Measurements from ENCODE around the gene UBE3C.
A peak's percentile ranks its signal among the peaks of the same experiment; 100 is the strongest.

UBE3C gene

DNA sequence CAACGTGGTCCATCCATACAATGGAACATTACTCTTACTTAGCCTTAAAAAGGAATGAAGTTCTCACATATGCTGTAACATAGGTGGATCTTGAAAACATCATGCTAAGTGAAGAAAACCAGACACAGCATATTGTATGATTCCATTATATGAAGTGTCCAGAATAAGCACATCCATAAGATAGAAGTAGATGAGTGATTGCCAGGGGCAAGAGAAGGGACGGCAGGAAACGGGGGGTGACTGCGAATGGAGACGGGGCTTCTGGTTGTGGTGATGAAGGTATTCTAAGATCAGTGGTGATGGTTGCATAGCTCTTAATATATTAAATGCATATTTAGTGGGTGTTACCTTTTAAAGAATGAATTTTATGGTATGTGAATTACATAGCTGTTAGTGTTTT lies 29.8 kb downstream of the UBE3C start:
- Mint-ChIP-seq H3K36me3 (peaks cover 33% of the 10 kb centered on the region), H3K27me3 (no peaks in the 10 kb centered on the region), H3K4me3 (no peak overlapping the region), H3K4me1 (peaks cover 2% of the 10 kb centered on the region), H3K27ac (no peak overlapping the region), H3K9me3 (peaks cover 5% of the 10 kb centered on the region)
- ATAC-seq (ENCODE audit: low read depth) (no peak), DNase-seq (ENCODE audit: low spot score in 2 of 2) (no peak)

- H3K4me3 Mint-ChIP-seq: no peak overlapping the region
- ATAC-seq (ENCODE audit: low read depth) (no peak), DNase-seq (ENCODE audit: low spot score in 2 of 2) (no peak)
- H3K27ac Mint-ChIP-seq: no peak overlapping the region
- H3K9me3 Mint-ChIP-seq: no peaks in the 10 kb centered on the region
- H3K4me1 Mint-ChIP-seq: no peaks in the 10 kb centered on the region
- H3K27me3 Mint-ChIP-seq: no peaks in the 10 kb centered on the region
- peaks cover 7% of the 10 kb centered on the region for H3K36me3 Mint-ChIP-seq
These were observed 38.0 kb downstream of the UBE3C start for GRCh38 chr7:157176771-157177170.

DNA sequence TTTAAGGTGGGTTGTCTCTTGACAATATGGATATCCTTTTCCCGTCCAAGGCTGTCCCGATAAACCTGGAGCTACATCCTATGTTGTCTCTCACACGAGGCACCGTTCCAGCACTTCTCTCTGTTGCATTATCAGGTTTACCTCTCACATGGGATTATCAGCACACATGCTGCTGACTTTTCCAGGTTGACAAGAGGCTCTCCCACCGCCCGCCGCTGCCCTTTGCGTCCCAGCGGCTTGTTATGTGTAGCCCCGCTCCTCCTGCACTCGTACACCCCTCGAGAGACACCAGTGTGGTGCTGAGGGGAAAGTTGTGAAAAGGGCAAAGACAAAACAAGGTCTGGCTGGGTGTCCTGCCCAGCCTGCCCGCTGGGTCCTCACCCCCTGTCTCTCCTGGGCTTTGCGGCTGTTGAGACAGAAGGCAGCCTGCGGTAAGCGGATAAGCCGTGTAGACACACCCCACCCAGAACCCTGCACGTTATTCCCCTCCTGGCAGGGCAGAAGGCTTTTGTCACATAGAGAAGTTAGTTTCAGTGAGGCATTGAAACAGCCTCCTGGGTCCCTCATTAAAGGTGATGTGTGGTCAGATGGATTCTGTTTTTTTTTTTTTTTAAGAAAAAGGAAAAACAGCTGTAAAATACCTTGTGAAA lies 38.7 kb downstream of the UBE3C start:
- H3K36me3 Mint-ChIP-seq: peaks cover 8% of the 10 kb centered on the region
- no peaks in the 10 kb centered on the region for H3K27me3 Mint-ChIP-seq
- no peak for ATAC-seq (ENCODE audit: low read depth)

GRCh38 chr7:157177983-157178381 lies 39.3 kb downstream of the UBE3C start:
- no peak overlapping the region for H3K4me3 Mint-ChIP-seq
- H3K9me3 Mint-ChIP-seq: no peaks in the 10 kb centered on the region
- H3K27ac Mint-ChIP-seq: no peak overlapping the region
- ATAC-seq (ENCODE audit: low read depth) (no peak), DNase-seq (ENCODE audit: low spot score in 2 of 2) (no peak)
- no peaks in the 10 kb centered on the region for H3K4me1 Mint-ChIP-seq
- H3K27me3 Mint-ChIP-seq: no peaks in the 10 kb centered on the region
- H3K36me3 Mint-ChIP-seq: peaks cover 10% of the 10 kb centered on the region

More for the DNA sequence above, 38.7 kb downstream of the UBE3C start:
- Mint-ChIP-seq H3K9me3 (no peaks in the 10 kb centered on the region), H3K4me1 (no peaks in the 10 kb centered on the region), H3K4me3 (no peak overlapping the region), H3K27ac (no peak overlapping the region)
- DNase-seq (ENCODE audit: low spot score in 2 of 2): no peak

DNA sequence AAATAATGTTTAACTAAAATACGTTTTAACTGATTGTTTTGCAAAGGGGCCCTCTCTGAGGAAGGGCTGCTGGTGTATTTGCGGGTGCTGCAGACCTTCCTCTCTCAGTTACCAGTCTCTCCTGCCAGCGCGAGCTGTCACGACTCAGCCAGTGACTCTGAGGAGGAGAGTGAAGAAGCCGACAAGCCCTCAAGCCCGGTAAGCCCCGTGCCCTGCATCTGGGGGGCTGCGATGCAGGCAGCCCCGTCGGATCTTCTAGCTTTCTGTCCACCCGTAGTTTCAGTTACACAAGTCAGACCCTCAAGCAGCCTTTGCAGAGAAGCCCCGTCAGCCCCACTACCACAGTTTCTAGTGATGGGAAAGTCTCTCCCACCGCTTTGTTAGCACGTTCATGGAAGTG lies 45.1 kb downstream of the UBE3C start:
- peaks cover 25% of the 10 kb centered on the region for H3K36me3 Mint-ChIP-seq
- no peaks in the 10 kb centered on the region for H3K4me1 Mint-ChIP-seq
- H3K4me3 Mint-ChIP-seq: no peak overlapping the region
- no peak overlapping the region for H3K27ac Mint-ChIP-seq
- no peaks in the 10 kb centered on the region for H3K9me3 Mint-ChIP-seq
- DNase-seq (ENCODE audit: low spot score in 2 of 2): no peak
- no peak for ATAC-seq (ENCODE audit: low read depth)
- H3K27me3 Mint-ChIP-seq: no peaks in the 10 kb centered on the region

DNA sequence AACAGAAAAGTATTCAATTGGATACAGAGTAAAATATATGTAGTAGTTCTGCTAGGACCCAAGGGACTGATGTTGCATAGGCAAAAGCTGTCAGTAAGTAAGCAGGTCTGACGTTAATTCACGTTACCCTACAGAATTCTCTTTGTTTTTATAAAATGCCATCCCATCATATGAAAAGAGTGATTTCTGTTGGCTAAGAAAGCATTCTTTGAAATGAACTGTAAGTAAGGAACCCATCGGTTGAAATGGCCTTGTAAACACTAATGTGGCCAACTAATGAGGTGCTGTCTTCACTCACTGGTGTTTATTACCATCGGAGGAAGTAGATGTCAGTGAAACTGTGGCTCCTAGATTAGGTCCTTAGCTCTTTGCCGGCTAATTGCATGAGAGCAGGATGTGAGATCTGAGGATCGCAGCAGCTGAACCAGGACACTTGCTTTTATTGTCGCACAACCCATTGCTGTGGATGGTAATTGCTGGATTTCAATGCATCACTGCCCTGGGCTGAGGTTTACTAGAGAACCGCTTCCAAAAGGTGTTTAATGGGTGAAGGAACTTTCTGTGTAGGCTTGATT lies 49.5 kb downstream of the UBE3C start:
- ATAC-seq (ENCODE audit: low read depth): no peak

GRCh38 chr7:157189405-157189804 lies 50.7 kb downstream of the UBE3C start:
- peak overlapping the region; percentile 24 for H3K27ac Mint-ChIP-seq
- H3K4me3 Mint-ChIP-seq: no peak overlapping the region
- DNase-seq (ENCODE audit: low spot score in 2 of 2) (no peak), ATAC-seq (ENCODE audit: low read depth) (no peak)
- H3K27me3 Mint-ChIP-seq: no peaks in the 10 kb centered on the region
- H3K4me1 Mint-ChIP-seq: no peaks in the 10 kb centered on the region
- H3K9me3 Mint-ChIP-seq: no peaks in the 10 kb centered on the region
- peaks cover 39% of the 10 kb centered on the region for H3K36me3 Mint-ChIP-seq

More for the DNA sequence above, 49.5 kb downstream of the UBE3C start:
- H3K9me3 Mint-ChIP-seq: no peaks in the 10 kb centered on the region
- H3K27me3 Mint-ChIP-seq: no peaks in the 10 kb centered on the region
- H3K36me3 Mint-ChIP-seq: peaks cover 36% of the 10 kb centered on the region
- no peak overlapping the region for H3K4me3 Mint-ChIP-seq
- DNase-seq (ENCODE audit: low spot score in 2 of 2): no peak
- H3K27ac Mint-ChIP-seq: no peak overlapping the region
- H3K4me1 Mint-ChIP-seq: no peaks in the 10 kb centered on the region

DNA sequence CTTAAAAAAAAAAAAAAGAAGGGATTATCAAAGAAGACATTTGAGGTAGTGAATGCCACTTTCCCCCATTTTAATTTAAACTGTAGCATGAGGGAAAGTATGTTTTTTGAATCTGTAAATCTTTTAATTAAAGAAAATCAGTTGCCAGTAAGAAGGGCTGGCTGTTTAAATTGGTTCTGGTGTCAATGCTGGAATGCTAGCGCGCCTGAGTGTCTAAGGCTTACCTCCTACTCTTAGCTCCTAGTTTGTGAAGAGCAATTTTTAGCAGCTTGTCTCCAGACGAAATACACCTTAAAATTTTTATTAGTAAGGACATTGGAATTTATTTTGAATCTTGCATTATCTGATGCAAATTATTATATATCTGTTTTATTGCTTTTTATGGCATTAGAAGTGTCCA lies 54.1 kb downstream of the UBE3C start:
- Mint-ChIP-seq H3K4me1 (no peaks in the 10 kb centered on the region), H3K4me3 (no peak overlapping the region), H3K27me3 (no peaks in the 10 kb centered on the region), H3K27ac (no peak overlapping the region), H3K9me3 (no peaks in the 10 kb centered on the region), H3K36me3 (peaks cover 43% of the 10 kb centered on the region)
- DNase-seq (ENCODE audit: low spot score in 2 of 2) (no peak), ATAC-seq (ENCODE audit: low read depth) (no peak)

GRCh38 chr7:157193274-157193673 lies 54.5 kb downstream of the UBE3C start:
- H3K27me3 Mint-ChIP-seq: no peaks in the 10 kb centered on the region
- H3K9me3 Mint-ChIP-seq: no peaks in the 10 kb centered on the region
- peaks cover 47% of the 10 kb centered on the region for H3K36me3 Mint-ChIP-seq
- H3K4me1 Mint-ChIP-seq: no peaks in the 10 kb centered on the region
- H3K27ac Mint-ChIP-seq: no peak overlapping the region
- no peak overlapping the region for H3K4me3 Mint-ChIP-seq
- ATAC-seq (ENCODE audit: low read depth) (no peak), DNase-seq (ENCODE audit: low spot score in 2 of 2) (no peak)

GRCh38 chr7:157194948-157195347 lies 56.2 kb downstream of the UBE3C start:
- Mint-ChIP-seq H3K27ac (no peak overlapping the region), H3K27me3 (no peaks in the 10 kb centered on the region), H3K4me1 (no peaks in the 10 kb centered on the region), H3K36me3 (peaks cover 45% of the 10 kb centered on the region), H3K4me3 (no peak overlapping the region), H3K9me3 (no peaks in the 10 kb centered on the region)
- no peak for DNase-seq (ENCODE audit: low spot score in 2 of 2)
- no peak for ATAC-seq (ENCODE audit: low read depth)

DNA sequence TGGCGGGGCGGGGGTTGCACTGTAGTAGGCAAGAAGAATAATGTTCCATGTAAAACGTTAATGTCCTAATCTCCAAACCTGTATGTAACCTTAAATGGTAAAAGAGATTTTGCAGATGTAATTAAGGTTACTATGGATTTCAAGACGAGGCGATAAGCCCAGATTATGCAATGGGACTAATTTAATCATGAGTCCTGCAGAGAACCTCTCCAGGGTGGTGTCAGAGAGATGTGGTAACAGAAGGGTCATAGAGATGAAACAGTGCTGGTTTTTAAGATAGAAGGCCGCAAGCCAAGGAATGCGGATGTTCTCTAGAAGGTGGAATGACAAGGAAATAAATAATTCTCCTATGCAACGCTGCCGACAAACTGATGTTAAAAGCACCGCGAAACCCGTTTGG lies 57.1 kb downstream of the UBE3C start:
- H3K36me3 Mint-ChIP-seq: peaks cover 37% of the 10 kb centered on the region
- no peaks in the 10 kb centered on the region for H3K9me3 Mint-ChIP-seq
- no peak overlapping the region for H3K4me3 Mint-ChIP-seq
- H3K4me1 Mint-ChIP-seq: no peaks in the 10 kb centered on the region
- no peak for DNase-seq (ENCODE audit: low spot score in 2 of 2)
- ATAC-seq (ENCODE audit: low read depth): no peak
- H3K27ac Mint-ChIP-seq: no peak overlapping the region
- no peaks in the 10 kb centered on the region for H3K27me3 Mint-ChIP-seq

DNA sequence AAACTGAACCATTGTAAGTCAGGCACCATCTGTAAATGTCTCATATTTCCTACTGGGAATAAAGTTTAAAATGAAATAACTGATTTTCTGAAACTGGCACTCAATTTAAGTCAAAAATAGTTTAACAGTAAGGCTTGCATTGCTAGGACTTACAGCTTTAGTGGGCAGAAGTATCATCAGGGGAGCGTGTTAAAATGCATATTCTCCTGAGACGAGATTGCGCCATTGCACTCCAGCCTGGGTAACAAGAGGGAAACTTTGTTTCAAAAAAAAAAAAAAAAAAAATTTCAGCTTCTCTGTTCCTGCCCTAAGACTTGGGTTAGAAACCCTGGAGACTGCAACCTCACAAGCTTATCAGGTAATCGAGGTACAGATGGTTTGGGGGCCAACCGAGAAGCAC lies 65.4 kb downstream of the UBE3C start:
- Mint-ChIP-seq H3K4me1 (no peaks in the 10 kb centered on the region), H3K27me3 (no peaks in the 10 kb centered on the region), H3K27ac (no peak overlapping the region), H3K9me3 (no peaks in the 10 kb centered on the region), H3K4me3 (no peak overlapping the region), H3K36me3 (peaks cover 16% of the 10 kb centered on the region)
- DNase-seq (ENCODE audit: low spot score in 2 of 2) (no peak), ATAC-seq (ENCODE audit: low read depth) (no peak)

DNA sequence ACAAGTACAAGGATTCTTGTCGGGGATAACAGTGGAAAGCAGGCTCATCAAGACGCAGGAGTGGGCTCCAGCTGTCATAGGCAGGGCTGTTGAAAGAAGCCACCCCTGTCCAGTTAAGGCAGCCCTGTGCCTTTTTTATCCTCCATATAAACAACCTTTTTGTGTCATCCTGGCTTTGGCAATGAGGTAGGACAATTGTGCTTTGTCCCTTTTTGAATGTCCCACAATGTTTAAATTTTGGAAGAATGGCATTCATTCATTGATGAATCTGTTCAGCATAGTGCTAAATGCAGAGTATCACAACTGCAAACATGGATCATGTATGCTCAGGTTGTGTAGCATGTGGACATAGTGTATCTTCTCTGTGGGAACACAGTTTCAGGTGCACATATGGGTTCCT lies 66.7 kb downstream of the UBE3C start:
- no peak overlapping the region for H3K4me3 Mint-ChIP-seq
- H3K36me3 Mint-ChIP-seq: peaks cover 16% of the 10 kb centered on the region
- no peaks in the 10 kb centered on the region for H3K9me3 Mint-ChIP-seq
- H3K27me3 Mint-ChIP-seq: no peaks in the 10 kb centered on the region
- no peaks in the 10 kb centered on the region for H3K4me1 Mint-ChIP-seq
- no peak overlapping the region for H3K27ac Mint-ChIP-seq
- DNase-seq (ENCODE audit: low spot score in 2 of 2) (no peak), ATAC-seq (ENCODE audit: low read depth) (no peak)

- no peaks in the 10 kb centered on the region for H3K9me3 Mint-ChIP-seq
- DNase-seq (ENCODE audit: low spot score in 2 of 2) (no peak), ATAC-seq (ENCODE audit: low read depth) (no peak)
- H3K4me1 Mint-ChIP-seq: no peaks in the 10 kb centered on the region
- H3K36me3 Mint-ChIP-seq: peaks cover 15% of the 10 kb centered on the region
- no peak overlapping the region for H3K27ac Mint-ChIP-seq
- no peak overlapping the region for H3K4me3 Mint-ChIP-seq
- no peaks in the 10 kb centered on the region for H3K27me3 Mint-ChIP-seq
These were observed 70.1 kb downstream of the UBE3C start for GRCh38 chr7:157208571-157209413.

Data from memory B cell (primary cell).